A549 (cell line): ENCODE measurements around the gene TMEM87B. TPM values are rescaled to one million over a fixed set of nuclear protein-coding genes. Genes with fewer than 3 reads are reported as not detected.
"Not testable (repeated sequence)": the region's sequence is repeated elsewhere in the genome, so short reads cannot be mapped to it uniquely, and the experiment has no call there.

Source experiments
- ATAC-seq, 2 experiments: fragments of 200-7000 bp in 1 of 2; fragments of >200 bp in 1 of 2; cut with Nextera tagmentation in 1 of 2; cut with Tn5 transposase in 1 of 2; 3 replicates each; pipeline versions ENCODE4 v1.8.0 to v1.9.1; 2018 to 2020; ENCODE audit warnings: mild to moderate bottlenecking in 1 of 2, moderate library complexity in 1 of 2
- CTCF ChIA-PET: fragments of 300-600 bp; sonication (Branson Sonifier 250); formaldehyde crosslinking; extraction: SDS; loops from one replicate; lab custom pipeline; 2021; ENCODE audit warnings: antibody characterized with exemption, inconsistent platforms; lab: Yijun Ruan, JAX
- POLR2A ChIA-PET: fragments of 350-600 bp; formaldehyde crosslinking; extraction: SDS; loops from one replicate; lab custom pipeline; 2021; ENCODE audit warnings: antibody characterized with exemption, inconsistent platforms; lab: Yijun Ruan, JAX
- DNase-seq, 2 experiments: peaks; one replicate each; pipeline versions ENCODE4 v3.0.0 to v3.0.0-alpha.2; 2011 to 2016; ENCODE audit warnings: low read depth in 1 of 2, low spot score in 1 of 2
- FAIRE-seq: peaks from 2 replicates; lab custom pipeline; 2011; peaks lifted over from hg19 to GRCh38; lab: Jason Lieb, UNC
- H3K27ac ChIP-seq, 2 experiments: fragments of >200 bp; sonication (Bioruptor Twin); formaldehyde crosslinking; 3 replicates each; pipeline ENCODE4 v1.5.1; 2016 to 2017
- H3K4me1 ChIP-seq: fragments of >200 bp; sonication (Bioruptor Twin); formaldehyde crosslinking; 3 replicates; pipeline ENCODE4 v1.6.1; 2016
- H3K4me2 ChIP-seq: fragments of >200 bp; sonication (Bioruptor Twin); formaldehyde crosslinking; 3 replicates; pipeline ENCODE4 v1.6.1; 2016
- H3K4me3 ChIP-seq: fragments of >200 bp; sonication (Bioruptor Twin); formaldehyde crosslinking; 3 replicates; pipeline ENCODE4 v1.5.1; 2016
- H3K9me3 ChIP-seq: fragments of >200 bp; sonication (Bioruptor Twin); formaldehyde crosslinking; 3 replicates; pipeline ENCODE4 v1.6.1; 2016
- BCL3 ChIP-seq: fragments of >200 bp; sonication (Bioruptor Twin); formaldehyde crosslinking; IDR thresholded peaks from 3 replicates; pipeline ENCODE4 v1.6.1; 2016
- BHLHE40 ChIP-seq: IDR thresholded peaks from 2 replicates; pipeline ENCODE4 v1.6.1; 2012; ENCODE audit warnings: low read depth, low read length, inconsistent platforms
- EHF ChIP-seq: fragments of 250-450 bp; sonication (Bioruptor Pico); IDR thresholded peaks from 2 replicates; pipeline ENCODE4 v1.5.0; 2020; ENCODE audit warnings: mild to moderate bottlenecking
- EP300 ChIP-seq, 2 experiments: fragments of >200 bp; sonication (Bioruptor Twin); formaldehyde crosslinking; IDR thresholded peaks; 2 replicates in 1 of 2; 3 replicates in 1 of 2; pipeline ENCODE4 v1.6.1; 2016 to 2017
- FOSL2 ChIP-seq, 2 experiments: fragments of 450-650 bp in 1 of 2; fragments of >200 bp in 1 of 2; sonication (Bioruptor Twin) in 1 of 2; formaldehyde crosslinking; IDR thresholded peaks; 2 replicates each; pipeline versions ENCODE4 v1.5.0 to v1.6.1; 2016 to 2020; ENCODE audit warnings: mild to moderate bottlenecking in 1 of 2, moderate library complexity in 1 of 2
- HEYL ChIP-seq: fragments of 250-450 bp; sonication (Bioruptor Pico); IDR thresholded peaks from 2 replicates; pipeline ENCODE4 v1.8.0; 2021; ENCODE audit warnings: mild to moderate bottlenecking, moderate library complexity
- HOXA7 ChIP-seq: fragments of 250-450 bp; sonication (Bioruptor Pico); IDR thresholded peaks from 2 replicates; pipeline ENCODE4 v1.5.0; 2020; ENCODE audit warnings: mild to moderate bottlenecking, moderate library complexity
- KDM1A ChIP-seq: fragments of 200-600 bp; sonication (generic); IDR thresholded peaks from 2 replicates; pipeline ENCODE4 v1.6.1; 2016; ENCODE audit warnings: low read depth, mild to moderate bottlenecking
- MAX ChIP-seq: IDR thresholded peaks from 2 replicates; pipeline ENCODE4 v1.6.1; 2012
- POLR2AphosphoS2 ChIP-seq: conservative IDR thresholded peaks from 2 replicates; pipeline ENCODE4 v1.6.1; 2012; ENCODE audit warnings: low read length, improper control_type of control experiment, inconsistent platforms
- RAD21 ChIP-seq, 2 experiments: fragments of >200 bp in 1 of 2; sonication (Bioruptor Twin) in 1 of 2; formaldehyde crosslinking in 1 of 2; IDR thresholded peaks in 1 of 2; conservative IDR thresholded peaks in 1 of 2; 2 replicates in 1 of 2; 3 replicates in 1 of 2; pipeline ENCODE4 v1.6.1; 2012 to 2018; ENCODE audit warnings: inconsistent platforms in 1 of 2
- REST ChIP-seq: fragments of 200-600 bp; sonication (generic); IDR thresholded peaks from 2 replicates; pipeline ENCODE4 v1.6.1; 2016; ENCODE audit warnings: antibody characterized with exemption, mild to moderate bottlenecking, moderate library complexity
- RNF2 ChIP-seq: fragments of 200-600 bp; sonication (generic); IDR thresholded peaks from 2 replicates; pipeline ENCODE4 v1.6.1; 2016; ENCODE audit warnings: low read depth, mild to moderate bottlenecking, antibody characterized with exemption, moderate library complexity, borderline replicate concordance
- SREBF2 ChIP-seq: fragments of 450-650 bp; IDR thresholded peaks from 2 replicates; pipeline ENCODE4 v1.6.1; 2014; ENCODE audit warnings: mild to moderate bottlenecking, moderate library complexity
- ZC3H11A ChIP-seq: fragments of 450-650 bp; IDR thresholded peaks from 2 replicates; pipeline ENCODE4 v1.6.1; 2014; ENCODE audit warnings: antibody characterized with exemption, mild to moderate bottlenecking
- ZFP36 ChIP-seq: fragments of 450-650 bp; IDR thresholded peaks from 2 replicates; pipeline ENCODE4 v1.6.1; 2014; ENCODE audit warnings: borderline replicate concordance; ENCODE audit not compliant: partially characterized antibody
- WGBS: methylation state at CpG from one replicate; pipeline ENCODE4 v1.1.6; 2017; ENCODE audit errors: missing lambda C conversion rate; 5-methylcytosine and 5-hydroxymethylcytosine counted together
- polyA plus RNA-seq, 4 experiments: library from polyadenylated mRNA; depleted of rRNA in 3 of 4; stranded (reverse); fragments of >200 nt; fragmentation: RNase III in 1 of 4; extraction: RNeasy Plus Mini Kit Qiagen cat#74134 plus additional on column Dnase treatment in 1 of 4; gene quantifications; 2 replicates in 3 of 4; 3 replicates in 1 of 4; pipeline ENCODE4 v1.2.3, GENCODE V29; 2011 to 2017

TMEM87B gene
- polyA plus RNA-seq, 2 of the 4 experiments (the other 2 are of a cell fraction): 12.3 to 27.0 TPM

GRCh38 chr2:112136096-112136495, 81.0 kb downstream of the TMEM87B start:
- ATAC-seq: no peak
- TF ChIP-seq BHLHE40 (no peak), HOXA7 (CRISPR knock-in tag) (no peak)
- ChIA-PET CTCF (no interaction called here), POLR2A (no interaction called here)
- no peak for FAIRE-seq
- H3K4me2 ChIP-seq: no peak overlapping the region
- H3K4me3 ChIP-seq: no peak overlapping the region
- H3K27ac ChIP-seq: no peak overlapping the region
- H3K4me1 ChIP-seq: 0 out of 3 replicates have a peak, but pooled peaks cover 3% of the 10 kb centered on the region
- 84% methylated on average over 5 of the region's 5 CpGs for WGBS
- no peak for DNase-seq
- no peaks in the 10 kb centered on the region for H3K9me3 ChIP-seq

GRCh38 chr2:112137516-112138158, 82.6 kb downstream of the TMEM87B start:
- ATAC-seq (peak in 1 of 2 experiments; percentile 25; a peak in 3 of 6 replicates), DNase-seq (no peak), FAIRE-seq (no peak)
- ChIA-PET CTCF (interaction anchor here (0.7 to 1.2 kb wide), 4 partner anchors 16 to 253 kb away, joined by 3 to 5 read pairs (median 3); no protein-coding TSS in a partner anchor), POLR2A (no interaction called here)
- Histone ChIP-seq H3K9me3 (no peaks in the 10 kb centered on the region), H3K27ac (peak overlapping the region; percentile 75 to 91; a peak in 5 of 6 replicates), H3K4me3 (peak overlapping the region; percentile 94), H3K4me2 (peak overlapping the region; percentile 95), H3K4me1 (0 out of 3 replicates have a peak, but pooled peaks cover 3% of the 10 kb centered on the region)
- no peak for TF ChIP-seq RAD21 (conservative IDR thresholded peaks at IDR 0.05 in 1 of 2, IDR thresholded peaks at IDR 0.05 in 1 of 2)
- no peak for TF ChIP-seq RNF2
- no peak for TF ChIP-seq KDM1A
- no peak for TF ChIP-seq BCL3
- TF ChIP-seq EHF (CRISPR knock-in tag): no peak
- no peak for TF ChIP-seq FOSL2 (IDR thresholded peaks at IDR 0.05)
- no peak for TF ChIP-seq FOSL2 (CRISPR knock-in tag; IDR thresholded peaks at IDR 0.05)
- TF ChIP-seq EP300 (IDR thresholded peaks at IDR 0.05): no peak
- TF ChIP-seq MAX: no peak
- TF ChIP-seq ZC3H11A: no peak
- no peak for TF ChIP-seq HEYL (CRISPR knock-in tag)
- WGBS: 80% methylated on average over 15 of the region's 15 CpGs

GRCh38 chr2:112138159-112139032, 83.3 kb downstream of the TMEM87B start, which contains the start of gene FBLN7:
Gene FBLN7 (plus strand): TSS chr2:112138385. CDS start chr2:112138656, 271 bp downstream.
- no peak for TF ChIP-seq ZFP36
- no peak for TF ChIP-seq REST
- TF ChIP-seq SREBF2: no peak
- no peak for TF ChIP-seq POLR2AphosphoS2
- no peak for FAIRE-seq
- peak within 1 kb of the TSS; percentile 94 for H3K4me3 ChIP-seq
- 0 out of 3 replicates have a peak, but pooled peaks cover 3% of the 10 kb centered on the region for H3K4me1 ChIP-seq
- H3K9me3 ChIP-seq: no peaks in the 10 kb centered on the region
- CTCF ChIA-PET: interaction anchor here (0.7 kb wide), 1 partner anchor 252 kb away, joined by 3 read pairs; no protein-coding TSS in a partner anchor
- peak within 1 kb of the TSS; percentile 75 to 91 for H3K27ac ChIP-seq
- peak within 1 kb of the TSS; percentile 95 for H3K4me2 ChIP-seq
- ATAC-seq: peak; percentile 66 to 71
- 6% methylated on average over 34 of the region's 84 CpGs for WGBS
- POLR2A ChIA-PET: no interaction called here
- DNase-seq: no peak

GRCh38 chr2:112139033-112139614, 84.1 kb downstream of the TMEM87B start:
- H3K4me1 ChIP-seq, CTCF ChIA-PET, H3K9me3 ChIP-seq, ATAC-seq, FAIRE-seq, POLR2A ChIA-PET, DNase-seq: not testable (repeated sequence)
- Histone ChIP-seq H3K4me3 (peak overlapping the region; percentile 94), H3K27ac (peak overlapping the region in 1 of 2 experiments; percentile 91; a peak in 4 of 6 replicates), H3K4me2 (peak overlapping the region; percentile 95)
- WGBS: no CpG with 5 or more reads among the region's 32 CpGs

- CTCF ChIA-PET, H3K9me3 ChIP-seq, FAIRE-seq, POLR2A ChIA-PET, ATAC-seq, H3K27ac ChIP-seq, H3K4me1 ChIP-seq, H3K4me3 ChIP-seq, DNase-seq: not testable (repeated sequence)
- peak overlapping the region; percentile 41; the same call in 2 of the 3 replicates for H3K4me2 ChIP-seq
- 34% methylated on average over 17 of the region's 38 CpGs for WGBS
These were observed 84.7 kb downstream of the TMEM87B start for GRCh38 chr2:112139661-112140204.
